Measurements from ENCODE around the gene ST14. TPM values are rescaled to one million over a fixed set of nuclear protein-coding genes. Genes with fewer than 3 reads are reported as not detected.
"Not testable (repeated sequence)": the region's sequence is repeated elsewhere in the genome, so short reads cannot be mapped to it uniquely, and the experiment has no call there.

The ST14 gene
- total RNA-seq, 4 donors from 2014 or later: 335 to 641 (median 446) TPM

GRCh38 chr11:130190371-130190881 lies 30.8 kb downstream of the ST14 start:
- intact Hi-C loops (cut with DNase I; ENCODE audit: low total_unique reads): no loop called here
- Histone ChIP-seq H3K27ac (peak overlapping the region; percentile 83 to 93 (median 88)), H3K36me3 (peaks cover 0 to 8% (median 3%) of the 10 kb centered on the region in 4 donors), H3K4me1 (peaks cover 8 to 50% (median 31%) of the 10 kb centered on the region in 4 donors), H3K9me3 (no peaks in the 10 kb centered on the region), H3K4me3 (peak overlapping the region in 1 of 4 donors; percentile 10), H3K27me3 (no peaks in the 10 kb centered on the region)
- 20 to 70% methylated on average over 1 to 20 of the region's 29 CpGs for WGBS, 2 donors (ENCODE audit: low coverage in 1 of 2)
- in situ Hi-C loops (cut with MboI; ENCODE audit: low pct_ligation_motif_present in 1 of 4, low pct_unique_long_range_greater_than_20kb in 1 of 4, low sequenced_read_pairs in 3 of 4): no loop called here
- no peak for TF ChIP-seq EP300 (IDR thresholded peaks at IDR 0.05; ENCODE audit: low read depth)
- TF ChIP-seq, protein P1, sequence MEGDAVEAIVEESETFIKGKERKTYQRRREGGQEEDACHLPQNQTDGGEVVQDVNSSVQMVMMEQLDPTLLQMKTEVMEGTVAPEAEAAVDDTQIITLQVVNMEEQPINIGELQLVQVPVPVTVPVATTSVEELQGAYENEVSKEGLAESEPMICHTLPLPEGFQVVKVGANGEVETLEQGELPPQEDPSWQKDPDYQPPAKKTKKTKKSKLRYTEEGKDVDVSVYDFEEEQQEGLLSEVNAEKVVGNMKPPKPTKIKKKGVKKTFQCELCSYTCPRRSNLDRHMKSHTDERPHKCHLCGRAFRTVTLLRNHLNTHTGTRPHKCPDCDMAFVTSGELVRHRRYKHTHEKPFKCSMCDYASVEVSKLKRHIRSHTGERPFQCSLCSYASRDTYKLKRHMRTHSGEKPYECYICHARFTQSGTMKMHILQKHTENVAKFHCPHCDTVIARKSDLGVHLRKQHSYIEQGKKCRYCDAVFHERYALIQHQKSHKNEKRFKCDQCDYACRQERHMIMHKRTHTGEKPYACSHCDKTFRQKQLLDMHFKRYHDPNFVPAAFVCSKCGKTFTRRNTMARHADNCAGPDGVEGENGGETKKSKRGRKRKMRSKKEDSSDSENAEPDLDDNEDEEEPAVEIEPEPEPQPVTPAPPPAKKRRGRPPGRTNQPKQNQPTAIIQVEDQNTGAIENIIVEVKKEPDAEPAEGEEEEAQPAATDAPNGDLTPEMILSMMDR (IDR thresholded peaks at IDR 0.05): peak in 2 of 5 experiments; percentile 7 to 37
- TF ChIP-seq POLR2AphosphoS5 (IDR thresholded peaks at IDR 0.05): no peak
- no peak for TF ChIP-seq POLR2A (IDR thresholded peaks at IDR 0.05)
- peak; percentile 63 for DNase-seq

DNA sequence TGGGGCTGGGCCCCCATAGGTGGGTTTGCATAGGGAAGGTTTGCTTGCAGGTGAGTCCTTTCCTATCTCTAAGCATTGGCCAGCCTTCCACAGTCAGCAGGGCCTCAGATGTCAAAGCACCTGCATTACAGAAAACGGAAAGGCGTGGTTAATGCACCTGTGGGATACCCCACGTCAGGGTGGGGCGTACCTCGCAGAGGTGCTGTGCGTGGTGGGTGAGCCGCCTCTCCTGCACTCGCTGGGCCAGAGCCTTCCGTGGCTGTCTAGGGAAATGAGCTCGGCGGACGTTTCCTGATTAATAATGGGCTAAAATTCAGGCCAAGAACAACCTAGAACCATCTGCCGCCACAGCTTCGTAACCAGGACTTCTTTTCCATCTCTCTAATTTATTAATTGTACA lies 32.3 kb downstream of the ST14 start:
- WGBS, 2 donors (ENCODE audit: low coverage in 1 of 2): 77 to 94% methylated on average over 2 to 14 of the region's 14 CpGs
- intact Hi-C loops (cut with DNase I; ENCODE audit: low total_unique reads) (no loop called here), in situ Hi-C loops (cut with MboI; ENCODE audit: low pct_ligation_motif_present in 1 of 4, low pct_unique_long_range_greater_than_20kb in 1 of 4, low sequenced_read_pairs in 3 of 4) (no loop called here)
- no peak for DNase-seq
- no peak for TF ChIP-seq POLR2A (IDR thresholded peaks at IDR 0.05)
- TF ChIP-seq EP300 (IDR thresholded peaks at IDR 0.05; ENCODE audit: low read depth): no peak
- TF ChIP-seq, protein P1 (IDR thresholded peaks at IDR 0.05): no peak
- no peak for TF ChIP-seq POLR2AphosphoS5 (IDR thresholded peaks at IDR 0.05)
- Histone ChIP-seq H3K27ac (peak overlapping the region; percentile 37 to 90 (median 84)), H3K27me3 (no peaks in the 10 kb centered on the region), H3K4me1 (peaks cover 8 to 41% (median 27%) of the 10 kb centered on the region in 4 donors), H3K36me3 (peaks cover 0 to 17% (median 3%) of the 10 kb centered on the region in 4 donors), H3K4me3 (no peak overlapping the region), H3K9me3 (no peaks in the 10 kb centered on the region)

DNA sequence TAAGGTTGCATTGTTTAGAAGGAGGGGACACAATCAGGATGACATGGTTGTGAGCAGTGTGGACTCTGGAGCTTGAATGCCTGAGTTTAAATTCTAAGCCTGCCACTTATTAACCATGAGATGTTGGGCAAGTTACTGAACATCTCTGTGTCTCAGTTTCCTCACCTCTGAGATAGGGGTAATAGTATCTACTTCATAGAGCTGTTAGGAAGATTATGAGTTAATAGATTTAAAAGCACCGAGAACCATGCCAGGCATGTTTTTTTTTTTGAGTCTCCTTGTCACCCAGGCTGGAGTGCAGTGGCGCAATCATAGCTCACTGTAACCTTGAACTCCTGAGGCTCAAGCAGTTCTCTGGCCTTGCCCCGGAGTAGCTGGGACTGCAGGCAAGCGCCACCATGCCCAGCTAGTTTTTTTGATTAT lies 33.3 kb downstream of the ST14 start:
- DNase-seq: no peak
- Histone ChIP-seq H3K4me1 (peaks cover 8 to 32% (median 24%) of the 10 kb centered on the region in 4 donors), H3K9me3 (no peaks in the 10 kb centered on the region), H3K27me3 (no peaks in the 10 kb centered on the region), H3K4me3 (no peak overlapping the region), H3K36me3 (peaks cover 0 to 26% (median 3%) of the 10 kb centered on the region in 4 donors), H3K27ac (peak overlapping the region; percentile 37 to 90 (median 84))
- intact Hi-C loops (cut with DNase I; ENCODE audit: low total_unique reads) (no loop called here), in situ Hi-C loops (cut with MboI; ENCODE audit: low pct_ligation_motif_present in 1 of 4, low pct_unique_long_range_greater_than_20kb in 1 of 4, low sequenced_read_pairs in 3 of 4) (no loop called here)
- 40 to 61% methylated on average over 1 to 4 of the region's 4 CpGs for WGBS, 2 donors (ENCODE audit: low coverage in 1 of 2)
- TF ChIP-seq POLR2A (IDR thresholded peaks at IDR 0.05) (no peak), POLR2AphosphoS5 (IDR thresholded peaks at IDR 0.05) (no peak), EP300 (IDR thresholded peaks at IDR 0.05; ENCODE audit: low read depth) (no peak)
- TF ChIP-seq, protein P1 (IDR thresholded peaks at IDR 0.05): no peak

- H3K36me3 ChIP-seq: peaks cover 0 to 26% (median 4%) of the 10 kb centered on the region in 4 donors
- in situ Hi-C loops (cut with MboI; ENCODE audit: low pct_ligation_motif_present in 1 of 4, low pct_unique_long_range_greater_than_20kb in 1 of 4, low sequenced_read_pairs in 3 of 4); DNase-seq: not testable (repeated sequence)
Observed at GRCh38 chr11:130193551-130193950, 34.0 kb downstream of the ST14 start.

More at GRCh38 chr11:130193551-130193950, 34.0 kb downstream of the ST14 start:
- peak overlapping the region; percentile 37 to 90 (median 84) for H3K27ac ChIP-seq
- WGBS, 2 donors (ENCODE audit: low coverage in 1 of 2): 67 to 78% methylated on average over 3 to 14 of the region's 14 CpGs
- peaks cover 8 to 27% (median 21%) of the 10 kb centered on the region in 4 donors for H3K4me1 ChIP-seq
- intact Hi-C loops (cut with DNase I; ENCODE audit: low total_unique reads); H3K4me3 ChIP-seq; H3K27me3 ChIP-seq; H3K9me3 ChIP-seq: not testable (repeated sequence)
